Nephron (organoid): Measurements from ENCODE around the gene DDX25.
A peak's percentile ranks its signal among the peaks of the same experiment; 100 is the strongest.

Source experiments
- H3K27ac Mint-ChIP-seq, 3 experiments: 2 replicates each; pipeline ENCODE4 v1.8.0; 2020; ENCODE audit warnings: mixed read lengths in 3 of 3, mild to moderate bottlenecking in 2 of 3, moderate library complexity in 1 of 3
- H3K27me3 Mint-ChIP-seq: 2 replicates; pipeline ENCODE4 v1.8.0; 2021; ENCODE audit warnings: low read depth, mild to moderate bottlenecking, moderate library complexity, mixed read lengths
- H3K36me3 Mint-ChIP-seq: 2 replicates; pipeline ENCODE4 v1.8.0; 2020; ENCODE audit warnings: low read depth, mixed read lengths
- H3K4me1 Mint-ChIP-seq: 2 replicates; pipeline ENCODE4 v1.8.0; 2020; ENCODE audit warnings: mixed read lengths
- H3K4me3 Mint-ChIP-seq, 3 experiments: 2 replicates each; pipeline ENCODE4 v1.8.0; 2020; ENCODE audit warnings: mild to moderate bottlenecking in 3 of 3, mixed read lengths in 3 of 3, moderate library complexity in 2 of 3
- H3K9me3 Mint-ChIP-seq: 2 replicates; pipeline ENCODE4 v1.8.0; 2020; ENCODE audit warnings: mixed read lengths
- CTCF ChIP-seq, 3 experiments: fragments of 200-600 bp; sonication (generic); IDR thresholded peaks; one replicate each; pipeline ENCODE4 v1.5.0; 2021; ENCODE audit warnings: antibody characterized with exemption in 3 of 3; ENCODE audit not compliant: unreplicated experiment in 3 of 3

Gene DDX25

GRCh38 chr11:125945797-125946520 is 41.7 kb downstream of the DDX25 start, which contains the start of gene VSIG10L2:
VSIG10L2 (plus strand) TSS chr11:125946044; CDS start chr11:125946056, 12 bp downstream.
- Mint-ChIP-seq H3K27ac (peak within 1 kb of the TSS in 2 of 3 experiments; percentile 24 to 41), H3K36me3 (no peaks in the 10 kb centered on the region), H3K4me1 (peaks cover 37% of the 10 kb centered on the region), H3K4me3 (no peak within 1 kb of the TSS), H3K27me3 (peaks cover 4% of the 10 kb centered on the region), H3K9me3 (no peaks in the 10 kb centered on the region)
- no peak for TF ChIP-seq CTCF (IDR thresholded peaks at IDR 0.05; ENCODE audit: unreplicated experiment in 3 of 3)

- peaks cover 4% of the 10 kb centered on the region for H3K27me3 Mint-ChIP-seq
- peaks cover 36% of the 10 kb centered on the region for H3K4me1 Mint-ChIP-seq
- no peaks in the 10 kb centered on the region for H3K9me3 Mint-ChIP-seq
- no peak overlapping the region for H3K4me3 Mint-ChIP-seq
- H3K27ac Mint-ChIP-seq = no peak overlapping the region
- H3K36me3 Mint-ChIP-seq = no peaks in the 10 kb centered on the region
- no peak for TF ChIP-seq CTCF (IDR thresholded peaks at IDR 0.05; ENCODE audit: unreplicated experiment in 3 of 3)
Observed at GRCh38 chr11:125946712-125947418, 42.6 kb downstream of the DDX25 start.

- Mint-ChIP-seq H3K9me3 (no peaks in the 10 kb centered on the region), H3K27ac (no peak overlapping the region), H3K4me1 (peaks cover 36% of the 10 kb centered on the region), H3K36me3 (no peaks in the 10 kb centered on the region), H3K27me3 (peaks cover 4% of the 10 kb centered on the region), H3K4me3 (no peak overlapping the region)
- TF ChIP-seq CTCF (IDR thresholded peaks at IDR 0.05; ENCODE audit: unreplicated experiment in 3 of 3) = no peak
Observed at GRCh38 chr11:125947419-125948277, 43.3 kb downstream of the DDX25 start.

DNA sequence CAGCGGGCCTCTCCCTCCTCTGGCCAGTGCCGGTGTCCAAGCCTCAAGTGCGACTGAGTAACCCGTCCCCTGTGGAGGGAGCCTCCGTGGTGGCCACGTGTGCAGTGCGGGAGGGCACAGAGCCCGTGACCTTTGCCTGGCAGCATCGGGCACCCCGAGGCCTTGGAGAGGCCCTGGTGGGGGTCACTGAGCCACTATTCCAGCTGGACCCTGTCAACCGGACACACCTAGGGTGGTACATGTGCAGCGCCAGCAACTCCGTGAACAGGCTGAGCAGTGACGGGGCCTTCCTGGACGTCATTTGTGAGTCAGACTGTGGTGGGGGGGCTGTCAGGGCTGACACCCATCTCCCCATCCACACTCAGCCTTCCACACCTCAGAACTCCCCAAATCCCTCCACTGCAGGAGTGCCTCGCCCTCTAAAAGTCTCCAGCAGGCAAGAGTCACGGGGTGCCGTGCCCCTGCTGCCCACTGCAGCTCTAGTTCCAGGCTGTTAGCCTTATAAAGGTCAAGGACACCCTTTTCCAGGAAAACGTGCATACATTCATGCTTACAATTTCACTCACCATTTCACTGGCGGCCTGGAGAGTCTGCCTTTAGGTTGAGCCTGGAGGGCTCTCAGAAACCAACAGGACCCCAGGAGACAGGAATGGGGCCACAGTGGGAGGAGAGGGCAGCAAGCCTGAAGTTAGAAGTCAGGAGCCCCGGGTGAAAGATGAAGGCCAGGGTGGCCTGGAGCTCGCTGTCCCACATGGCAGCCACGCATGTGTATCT is 44.2 kb downstream of the DDX25 start:
- peaks cover 4% of the 10 kb centered on the region for H3K27me3 Mint-ChIP-seq
- no peaks in the 10 kb centered on the region for H3K36me3 Mint-ChIP-seq
- no peak overlapping the region for H3K27ac Mint-ChIP-seq
- H3K4me3 Mint-ChIP-seq = no peak overlapping the region
- H3K4me1 Mint-ChIP-seq = peaks cover 42% of the 10 kb centered on the region
- TF ChIP-seq CTCF (IDR thresholded peaks at IDR 0.05; ENCODE audit: unreplicated experiment in 3 of 3) = no peak
- H3K9me3 Mint-ChIP-seq = no peaks in the 10 kb centered on the region
